ENCODE data around the gene CNOT3.

The CNOT3 gene

DNA sequence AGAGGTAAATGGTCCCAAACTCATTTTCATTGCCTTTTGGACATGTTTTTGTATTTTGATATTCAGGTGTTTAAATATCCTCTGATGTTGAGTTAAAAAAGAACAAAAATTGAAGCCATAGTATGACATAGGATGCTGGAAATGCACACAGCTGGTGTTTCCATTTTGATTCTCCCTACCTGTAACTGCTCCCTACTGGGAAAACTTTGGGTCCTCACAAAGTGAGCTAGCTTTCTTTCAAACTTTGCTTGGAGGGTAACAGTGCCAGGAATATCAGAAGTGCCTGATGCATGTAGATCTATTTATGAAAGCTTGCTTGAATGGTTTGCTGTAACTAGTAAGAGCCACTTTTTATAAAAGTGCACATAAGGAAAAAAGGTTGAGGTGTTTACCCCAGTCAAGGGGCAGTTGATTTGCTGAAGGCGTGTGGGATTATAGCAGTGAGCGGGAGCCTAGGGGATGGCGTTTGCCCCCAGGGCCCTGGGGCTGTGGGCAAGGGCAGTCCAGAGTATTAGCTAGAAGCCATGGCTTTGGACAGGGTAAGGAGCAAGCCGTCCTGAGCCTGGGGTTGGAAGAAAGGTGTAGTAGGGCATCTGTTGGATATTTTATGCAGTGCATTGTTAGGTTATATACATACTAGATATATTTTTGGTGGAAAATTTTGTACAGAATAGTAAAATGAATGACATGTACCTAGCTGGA lies 67.4 kb downstream of the CNOT3 start:
- POLR2A ChIA-PET = interaction anchor here (1.0 to 6.7 kb wide), 2 partner anchors 15 to 17 kb away, joined by 3 to 46 read pairs; partner anchors contain the start of genes MBOAT7 and TSEN34

More for the DNA sequence above, 67.4 kb downstream of the CNOT3 start:
- CTCF ChIA-PET = no interaction called here
- TF ChIP-seq ARNT (IDR thresholded peaks at IDR 0.05) (no peak), LEF1 (IDR thresholded peaks at IDR 0.05; ENCODE audit: borderline replicate concordance) (no peak), TARDBP (IDR thresholded peaks at IDR 0.05) (no peak), FOXK2 (IDR thresholded peaks at IDR 0.05) (no peak), ELF4 (IDR thresholded peaks at IDR 0.05) (no peak), L3MBTL2 (conservative IDR thresholded peaks at IDR 0.05) (no peak), FOXM1 (IDR thresholded peaks at IDR 0.05; ENCODE audit: borderline replicate concordance) (no peak), FOXA1 (IDR thresholded peaks at IDR 0.05) (no peak), CTBP1 (IDR thresholded peaks at IDR 0.05; ENCODE audit: borderline replicate concordance) (no peak), HDGF (IDR thresholded peaks at IDR 0.05; ENCODE audit: borderline replicate concordance) (no peak), SUZ12 (IDR thresholded peaks at IDR 0.05) (no peak), NFRKB (IDR thresholded peaks at IDR 0.05) (no peak), SP1 (IDR thresholded peaks at IDR 0.05) (no peak), BHLHE40 (IDR thresholded peaks at IDR 0.05; ENCODE audit: borderline replicate concordance) (no peak), ZNF384 (IDR thresholded peaks at IDR 0.05) (no peak)
- TF ChIP-seq, protein P1, sequence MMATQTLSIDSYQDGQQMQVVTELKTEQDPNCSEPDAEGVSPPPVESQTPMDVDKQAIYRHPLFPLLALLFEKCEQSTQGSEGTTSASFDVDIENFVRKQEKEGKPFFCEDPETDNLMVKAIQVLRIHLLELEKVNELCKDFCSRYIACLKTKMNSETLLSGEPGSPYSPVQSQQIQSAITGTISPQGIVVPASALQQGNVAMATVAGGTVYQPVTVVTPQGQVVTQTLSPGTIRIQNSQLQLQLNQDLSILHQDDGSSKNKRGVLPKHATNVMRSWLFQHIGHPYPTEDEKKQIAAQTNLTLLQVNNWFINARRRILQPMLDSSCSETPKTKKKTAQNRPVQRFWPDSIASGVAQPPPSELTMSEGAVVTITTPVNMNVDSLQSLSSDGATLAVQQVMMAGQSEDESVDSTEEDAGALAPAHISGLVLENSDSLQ (IDR thresholded peaks at IDR 0.05) = no peak
- no peak for DNase-seq (ENCODE audit: extremely low spot score)

Measured in HEK293T (cell line).